SU-DHL-6 (cell line): Measurements from ENCODE around the gene CAV1.

Experiments used
- EZH2phosphoT487 ChIP-seq: fragments of 200-600 bp; sonication (generic), shearing (Covaris generic); conservative IDR thresholded peaks from 2 replicates; pipeline ENCODE4 v1.6.1; 2018; ENCODE audit warnings: mild to moderate bottlenecking, antibody characterized with exemption, low read length, moderate library complexity, mixed read lengths
- TF ChIP-seq, protein P1 (sequence below): fragments of 200-600 bp; sonication (generic); IDR thresholded peaks from one replicate; pipeline ENCODE4 v1.5.1; 2017; ENCODE audit warnings: antibody characterized with exemption, mild to moderate bottlenecking, low read length, moderate library complexity; ENCODE audit not compliant: insufficient read depth, poor library complexity, severe bottlenecking

DNA sequence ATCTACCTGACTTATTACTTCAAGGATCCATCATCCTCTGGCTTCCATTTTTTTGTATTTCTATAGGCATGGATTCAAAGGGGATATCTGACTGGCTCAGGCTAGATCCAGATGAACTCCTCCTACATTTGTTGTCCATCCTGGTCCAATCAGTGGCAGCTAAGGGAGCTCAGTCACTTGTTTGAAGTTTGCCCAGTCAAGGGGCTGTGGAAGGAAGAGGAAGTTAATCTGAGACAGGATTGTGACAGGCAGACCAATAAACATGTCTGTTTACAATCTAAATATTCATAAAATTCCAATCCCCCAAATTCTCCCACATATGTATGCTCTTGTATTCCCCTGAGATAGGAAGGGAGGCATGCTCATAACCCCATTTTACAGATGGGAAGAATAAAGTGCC is 48.7 kb downstream of the CAV1 start:
- TF ChIP-seq, protein P1, sequence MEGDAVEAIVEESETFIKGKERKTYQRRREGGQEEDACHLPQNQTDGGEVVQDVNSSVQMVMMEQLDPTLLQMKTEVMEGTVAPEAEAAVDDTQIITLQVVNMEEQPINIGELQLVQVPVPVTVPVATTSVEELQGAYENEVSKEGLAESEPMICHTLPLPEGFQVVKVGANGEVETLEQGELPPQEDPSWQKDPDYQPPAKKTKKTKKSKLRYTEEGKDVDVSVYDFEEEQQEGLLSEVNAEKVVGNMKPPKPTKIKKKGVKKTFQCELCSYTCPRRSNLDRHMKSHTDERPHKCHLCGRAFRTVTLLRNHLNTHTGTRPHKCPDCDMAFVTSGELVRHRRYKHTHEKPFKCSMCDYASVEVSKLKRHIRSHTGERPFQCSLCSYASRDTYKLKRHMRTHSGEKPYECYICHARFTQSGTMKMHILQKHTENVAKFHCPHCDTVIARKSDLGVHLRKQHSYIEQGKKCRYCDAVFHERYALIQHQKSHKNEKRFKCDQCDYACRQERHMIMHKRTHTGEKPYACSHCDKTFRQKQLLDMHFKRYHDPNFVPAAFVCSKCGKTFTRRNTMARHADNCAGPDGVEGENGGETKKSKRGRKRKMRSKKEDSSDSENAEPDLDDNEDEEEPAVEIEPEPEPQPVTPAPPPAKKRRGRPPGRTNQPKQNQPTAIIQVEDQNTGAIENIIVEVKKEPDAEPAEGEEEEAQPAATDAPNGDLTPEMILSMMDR = no peak
- TF ChIP-seq EZH2phosphoT487 = no peak
